HEK293T (cell line): ENCODE data around the gene CDHR1.
"Not testable (repeated sequence)": the region's sequence is repeated elsewhere in the genome, so short reads cannot be mapped to it uniquely, and the experiment has no call there.

Experiments used
- ARNT ChIP-seq: fragments of 450-650 bp; IDR thresholded peaks from 2 replicates; pipeline ENCODE4 v1.6.1; 2017; ENCODE audit warnings: mild to moderate bottlenecking
- BHLHE40 ChIP-seq: fragments of 450-650 bp; IDR thresholded peaks from 2 replicates; pipeline ENCODE4 v1.6.1; 2016; ENCODE audit warnings: mild to moderate bottlenecking, moderate library complexity, borderline replicate concordance
- ELF4 ChIP-seq: fragments of 450-650 bp; IDR thresholded peaks from 2 replicates; pipeline ENCODE4 v1.6.1; 2017; ENCODE audit warnings: antibody characterized with exemption
- FOXK2 ChIP-seq: fragments of 450-650 bp; IDR thresholded peaks from 2 replicates; pipeline ENCODE4 v1.6.1; 2016; ENCODE audit warnings: mild to moderate bottlenecking
- FOXM1 ChIP-seq: fragments of 450-650 bp; IDR thresholded peaks from 2 replicates; pipeline ENCODE4 v1.6.1; 2017; ENCODE audit warnings: mild to moderate bottlenecking, borderline replicate concordance
- NFRKB ChIP-seq: fragments of 450-650 bp; IDR thresholded peaks from 2 replicates; pipeline ENCODE4 v1.6.1; 2016; ENCODE audit warnings: mild to moderate bottlenecking, moderate library complexity
- SP1 ChIP-seq: fragments of 450-650 bp; IDR thresholded peaks from 2 replicates; pipeline ENCODE4 v1.6.1; 2017
- SUZ12 ChIP-seq: fragments of 450-650 bp; IDR thresholded peaks from 2 replicates; pipeline ENCODE4 v1.6.1; 2016; ENCODE audit warnings: mild to moderate bottlenecking
- TARDBP ChIP-seq: fragments of 450-650 bp; IDR thresholded peaks from 2 replicates; pipeline ENCODE4 v1.6.1; 2016
- TF ChIP-seq, protein P1 (sequence below): fragments of 450-650 bp; IDR thresholded peaks from 2 replicates; pipeline ENCODE4 v1.6.1; 2016

DNA sequence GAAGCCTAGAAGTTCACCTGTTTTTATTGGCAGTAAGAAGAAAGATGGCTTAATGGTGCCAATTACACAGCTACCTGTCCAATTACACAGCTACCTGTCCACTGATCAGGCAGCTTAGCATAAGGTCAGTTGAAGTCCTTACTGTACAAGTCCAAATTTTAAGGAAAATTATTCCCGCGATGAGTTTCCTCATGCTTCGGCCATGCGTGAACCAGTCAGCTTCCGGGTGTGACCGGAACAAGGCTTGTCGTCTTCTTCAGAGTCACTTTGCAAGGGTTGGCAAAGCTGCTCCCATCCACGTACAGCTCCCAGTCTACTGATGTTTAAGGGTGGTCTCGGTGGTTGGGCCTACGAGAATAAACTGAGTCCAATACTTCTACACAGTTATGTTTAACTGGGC lies 26.0 kb upstream of the CDHR1 start:
- not testable (repeated sequence) for TF ChIP-seq SP1, FOXM1, BHLHE40, NFRKB, ELF4, TARDBP, ARNT, SUZ12, FOXK2
- TF ChIP-seq, protein P1, sequence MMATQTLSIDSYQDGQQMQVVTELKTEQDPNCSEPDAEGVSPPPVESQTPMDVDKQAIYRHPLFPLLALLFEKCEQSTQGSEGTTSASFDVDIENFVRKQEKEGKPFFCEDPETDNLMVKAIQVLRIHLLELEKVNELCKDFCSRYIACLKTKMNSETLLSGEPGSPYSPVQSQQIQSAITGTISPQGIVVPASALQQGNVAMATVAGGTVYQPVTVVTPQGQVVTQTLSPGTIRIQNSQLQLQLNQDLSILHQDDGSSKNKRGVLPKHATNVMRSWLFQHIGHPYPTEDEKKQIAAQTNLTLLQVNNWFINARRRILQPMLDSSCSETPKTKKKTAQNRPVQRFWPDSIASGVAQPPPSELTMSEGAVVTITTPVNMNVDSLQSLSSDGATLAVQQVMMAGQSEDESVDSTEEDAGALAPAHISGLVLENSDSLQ: not testable (repeated sequence)
